HG03354 (cell line): Measurements from ENCODE around the gene ABHD8.
A peak's percentile ranks its signal among the peaks of the same experiment; 100 is the strongest.

Experiments used
- ATAC-seq: cut with Tn5 transposase; IDR thresholded peaks from one replicate; pipeline ENCODE4 v1.9.1; 2021; ENCODE audit warnings: mild to moderate bottlenecking; ENCODE audit not compliant: unreplicated experiment, poor library complexity, severe bottlenecking

Gene ABHD8

DNA sequence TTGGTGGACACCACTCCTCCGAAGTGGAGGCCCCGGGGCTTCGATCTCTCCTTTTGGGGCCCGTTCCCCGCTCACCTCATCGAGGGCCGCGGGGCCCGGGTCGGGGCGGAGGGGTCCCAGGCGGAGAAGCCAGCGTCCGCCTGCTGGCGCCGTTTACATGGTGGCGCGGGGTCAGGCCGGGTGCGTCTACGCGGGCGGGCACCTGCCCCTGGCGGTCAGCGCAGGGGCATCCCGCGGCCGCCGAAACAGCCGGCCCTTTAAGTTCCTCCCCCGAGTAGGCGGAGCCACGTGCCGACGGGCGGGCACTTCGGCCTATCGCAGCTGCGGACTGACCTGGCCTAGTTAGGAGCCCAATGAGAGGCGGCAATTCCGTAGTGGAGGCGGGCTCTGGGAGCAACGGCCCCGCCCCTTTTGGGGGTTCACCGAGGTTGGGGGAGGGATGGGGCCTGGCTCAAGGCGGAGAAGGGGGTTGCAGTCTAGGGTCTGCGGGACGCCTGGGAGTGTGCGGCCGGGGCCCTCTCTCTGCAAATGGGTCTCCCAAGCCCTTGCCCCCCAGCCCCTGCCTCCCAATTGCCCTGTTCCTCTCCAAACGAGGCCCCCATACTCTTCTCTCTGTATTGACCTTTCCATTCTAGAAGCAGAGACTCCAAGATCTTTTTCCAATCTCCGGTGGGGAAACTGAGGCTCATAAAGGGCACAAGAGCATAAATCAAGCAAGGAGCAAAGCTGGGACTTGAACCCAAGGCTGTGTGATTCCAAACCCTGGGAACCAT lies at the start of gene ABHD8:
Gene ABHD8 (minus strand): TSS at position 259 of the 773 bp plus-strand sequence. CDS start 1,809 bp downstream, outside the sequence.
- ATAC-seq: peak; percentile 61

DNA sequence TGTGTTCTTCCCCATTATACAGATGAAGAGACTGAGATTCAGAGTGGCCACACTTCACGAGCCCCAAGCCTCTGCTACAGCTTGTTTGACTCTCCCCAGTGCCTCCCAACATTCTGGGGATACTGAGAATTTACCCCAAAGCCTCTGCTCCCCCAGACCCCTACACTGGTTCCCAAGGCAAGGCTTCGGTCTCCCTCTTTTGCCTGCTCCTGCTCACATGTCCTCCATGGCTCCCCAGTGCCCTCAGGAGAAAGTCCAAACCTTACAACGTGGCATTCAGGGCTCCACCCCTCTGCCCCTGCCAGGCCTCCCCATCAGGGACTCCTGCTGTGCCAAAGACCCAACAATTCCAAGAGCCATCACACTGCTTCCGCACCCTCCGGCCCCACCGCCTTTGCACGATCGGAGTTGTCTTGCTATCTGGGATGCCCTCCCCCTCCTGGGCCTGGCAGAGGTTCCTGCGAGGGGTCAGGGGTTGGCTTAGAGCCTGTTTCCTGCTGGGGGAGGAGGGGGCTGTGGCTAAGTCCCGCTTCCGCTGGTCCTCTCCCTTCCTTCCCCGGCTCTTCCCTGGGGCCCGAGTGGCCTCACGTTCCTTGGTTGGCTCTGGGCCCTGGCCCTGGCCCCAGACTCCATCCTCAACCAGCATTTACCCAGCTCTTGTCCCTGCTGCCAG lies 49.5 kb upstream of the ABHD8 start:
- ATAC-seq: no peak

GRCh38 chr19:17351815-17352435 lies 48.7 kb upstream of the ABHD8 start:
- no peak for ATAC-seq

GRCh38 chr19:17348700-17349099 lies 45.5 kb upstream of the ABHD8 start:
- no peak for ATAC-seq

- ATAC-seq: no peak
Measured at GRCh38 chr19:17347877-17348276, 44.7 kb upstream of the ABHD8 start.

DNA sequence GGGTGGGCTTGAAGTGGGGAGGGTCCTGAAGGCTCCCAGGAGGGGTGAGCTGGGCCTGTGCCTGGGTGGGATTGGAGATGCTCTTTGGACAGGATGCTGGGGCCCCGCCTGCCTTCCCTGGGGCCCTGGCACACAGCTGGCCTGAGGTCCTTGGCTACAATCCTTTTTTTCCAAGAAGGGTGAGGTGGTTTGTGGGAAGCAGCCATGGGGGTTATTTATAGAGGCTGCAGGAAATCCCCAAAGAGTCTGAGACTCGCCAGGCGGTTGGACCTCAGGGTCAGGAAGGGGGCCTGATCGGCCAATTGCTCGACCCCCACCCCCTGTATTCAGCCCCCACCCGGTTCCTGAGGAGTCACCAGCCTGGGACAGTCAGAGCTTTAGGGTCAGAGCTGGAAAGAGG lies 44.1 kb upstream of the ABHD8 start:
- ATAC-seq: no peak

DNA sequence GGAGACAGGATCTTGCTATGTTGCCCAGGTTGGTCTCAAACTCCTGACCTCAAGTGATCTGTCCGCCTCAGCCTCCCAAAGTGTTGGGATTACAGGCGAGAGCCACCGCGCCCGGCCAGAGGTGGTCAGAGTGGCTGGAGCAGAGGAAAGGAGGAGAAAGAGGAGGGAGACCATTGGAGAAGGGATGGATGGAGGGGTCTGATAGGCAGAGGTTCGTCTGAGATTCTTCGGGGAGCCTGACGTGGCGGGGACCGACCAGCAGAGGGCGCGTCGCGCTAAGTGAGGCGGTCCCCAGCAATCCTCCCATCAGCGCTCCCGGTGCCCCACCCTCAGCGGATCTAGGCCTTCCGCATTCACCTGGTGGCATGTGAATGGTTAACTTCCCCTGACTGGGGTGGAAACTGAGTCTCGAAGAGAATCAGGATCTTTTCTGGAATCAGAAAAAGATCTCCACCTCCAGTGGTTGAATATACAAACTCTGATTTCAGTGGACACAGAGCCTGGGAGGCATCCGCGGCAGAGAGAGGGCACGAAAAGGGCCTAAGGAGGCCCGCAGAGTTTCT lies 43.0 kb upstream of the ABHD8 start:
- ATAC-seq: peak; percentile 51

GRCh38 chr19:17341845-17342244 lies 38.6 kb upstream of the ABHD8 start:
- ATAC-seq: no peak

DNA sequence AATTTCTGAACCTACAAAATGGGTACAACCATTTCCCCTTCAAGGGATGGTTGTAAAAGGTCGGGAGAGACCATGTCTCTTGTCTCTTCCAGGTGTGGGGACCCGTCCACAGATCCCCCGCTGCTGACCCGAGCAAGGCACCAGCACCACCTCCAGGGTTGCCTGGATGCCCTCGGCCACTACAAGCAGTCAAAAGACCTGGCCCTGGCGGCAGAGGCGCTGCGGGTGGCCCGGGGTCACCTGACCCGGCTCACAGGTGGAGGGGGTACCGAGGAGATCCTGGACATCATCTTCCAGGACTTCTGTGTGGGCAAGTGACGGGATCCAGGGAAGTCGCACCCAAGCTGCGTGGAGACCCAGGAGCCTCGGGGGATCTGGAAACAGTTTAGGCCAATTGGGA lies 38.2 kb upstream of the ABHD8 start:
- ATAC-seq: no peak

DNA sequence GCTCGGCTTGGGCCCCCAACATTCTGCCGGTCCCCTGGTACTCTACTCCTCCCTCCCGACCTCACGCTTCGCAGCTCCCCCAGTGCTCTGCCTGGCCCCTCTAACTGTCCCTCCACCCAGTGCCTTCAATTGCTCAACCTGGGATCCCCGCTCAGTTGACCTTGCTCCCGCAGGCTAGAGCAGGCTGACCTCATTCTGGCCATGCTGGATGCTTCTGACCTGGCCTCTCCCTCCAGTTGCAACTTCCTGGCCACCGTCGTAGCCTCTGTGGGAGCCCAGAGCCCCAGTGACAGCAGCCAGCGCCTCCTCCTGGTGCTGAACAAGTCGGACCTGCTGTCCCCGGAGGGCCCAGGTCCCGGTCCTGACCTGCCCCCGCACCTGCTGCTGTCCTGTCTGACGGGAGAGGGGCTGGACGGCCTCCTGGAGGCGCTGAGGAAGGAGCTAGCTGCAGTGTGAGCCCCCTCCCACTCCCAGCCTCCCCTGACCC lies 37.7 kb upstream of the ABHD8 start:
- no peak for ATAC-seq

- ATAC-seq: no peak
Measured at GRCh38 chr19:17340302-17340870, 37.2 kb upstream of the ABHD8 start.

GRCh38 chr19:17339088-17339741 lies 36.0 kb upstream of the ABHD8 start:
- no peak for ATAC-seq

DNA sequence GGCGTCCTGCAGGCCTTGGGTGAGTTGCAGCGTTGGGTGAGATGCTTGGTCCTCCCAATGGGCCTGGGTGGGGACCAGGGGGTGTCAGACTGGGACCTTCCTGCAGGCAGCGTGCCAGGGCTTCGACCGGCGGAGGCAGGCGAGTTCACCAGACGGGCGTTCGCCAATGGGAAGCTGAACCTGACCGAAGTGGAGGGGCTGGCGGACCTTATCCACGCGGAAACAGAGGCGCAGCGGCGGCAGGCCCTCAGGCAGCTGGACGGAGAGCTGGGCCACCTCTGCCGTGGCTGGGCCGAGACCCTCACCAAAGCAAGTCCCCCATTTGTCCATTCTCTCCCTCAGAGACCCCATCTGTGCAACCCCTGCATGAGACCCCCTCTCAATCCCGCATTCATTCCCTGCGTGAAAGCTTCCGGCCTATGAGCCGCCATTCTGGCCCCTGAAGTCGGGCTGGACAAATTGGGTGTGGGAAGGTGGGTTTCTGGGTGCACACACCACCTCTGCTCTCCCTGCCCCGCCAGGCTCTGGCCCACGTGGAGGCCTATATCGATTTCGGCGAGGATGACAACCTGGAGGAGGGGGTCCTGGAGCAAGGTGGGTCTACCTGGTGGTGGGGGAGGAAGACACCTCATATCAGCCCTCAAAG lies 35.3 kb upstream of the ABHD8 start:
- ATAC-seq: no peak

GRCh38 chr19:17337675-17338432 lies 34.6 kb upstream of the ABHD8 start:
- no peak for ATAC-seq

DNA sequence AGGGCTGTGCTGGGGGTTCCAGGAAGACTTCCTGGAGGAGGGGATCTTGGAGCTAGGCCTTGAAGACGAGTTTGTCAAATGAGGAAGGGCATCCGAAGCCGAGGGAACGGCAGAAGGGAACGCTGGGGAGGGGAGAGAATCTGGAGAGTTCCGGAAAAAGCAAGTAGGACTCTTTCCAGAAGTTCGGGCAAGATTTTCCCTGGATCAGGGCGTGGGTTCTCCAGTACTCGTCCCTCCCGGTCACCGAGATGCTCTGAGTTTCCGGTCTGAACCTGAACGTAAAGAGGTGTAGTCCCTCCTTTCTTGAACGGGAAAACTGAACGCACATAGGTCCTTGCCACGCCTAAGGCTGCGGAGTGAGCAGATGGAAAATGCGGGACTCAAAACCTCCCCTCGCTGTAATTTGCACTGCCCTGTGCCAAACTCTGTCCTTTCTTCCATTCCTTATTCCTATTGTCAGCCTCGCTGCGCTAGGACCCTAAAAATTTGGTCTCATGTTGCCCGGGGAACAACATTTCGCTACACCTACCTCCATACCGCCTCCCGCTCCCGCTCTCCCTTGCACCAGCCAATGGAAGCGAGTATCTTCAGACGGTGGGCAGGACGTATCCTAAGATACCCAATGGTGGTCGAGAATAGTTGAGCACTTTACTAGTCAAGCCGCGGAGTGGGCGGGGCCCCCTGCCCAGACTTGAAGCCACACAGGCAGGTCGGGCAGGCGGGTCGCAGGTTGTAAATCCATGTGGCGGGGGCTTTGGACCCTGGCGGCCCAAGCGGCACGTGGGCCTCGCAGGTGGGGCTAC lies 33.8 kb upstream of the ABHD8 start, which contains the start of gene GTPBP3:
Gene GTPBP3 (plus strand): TSS at position 682 of the 803 bp plus-strand sequence. CDS start 59 bp downstream, at position 741.
- peak; percentile 70 for ATAC-seq

- ATAC-seq: no peak
Measured at GRCh38 chr19:17335575-17335974, 32.4 kb upstream of the ABHD8 start.
